ENCODE data around the gene CCIN.

- TF ChIP-seq ZNF749 (CRISPR knock-in tag; IDR thresholded peaks at IDR 0.05; ENCODE audit: borderline replicate concordance) (no peak), ZFP90 (CRISPR knock-in tag; IDR thresholded peaks at IDR 0.05; ENCODE audit: borderline replicate concordance) (no peak), RBM39 (IDR thresholded peaks at IDR 0.05; ENCODE audit: low read depth, low read length, poor library complexity, severe bottlenecking) (no peak), ZBTB20 (CRISPR knock-in tag; IDR thresholded peaks at IDR 0.05; ENCODE audit: borderline replicate concordance, low read depth) (no peak), ZNF556 (CRISPR knock-in tag; IDR thresholded peaks at IDR 0.05; ENCODE audit: borderline replicate concordance) (no peak), ZFP37 (CRISPR knock-in tag; IDR thresholded peaks at IDR 0.05; ENCODE audit: borderline replicate concordance) (no peak), KDM6A (CRISPR knock-in tag; IDR thresholded peaks at IDR 0.05; ENCODE audit: low read depth) (no peak), ATF1 (CRISPR knock-in tag; IDR thresholded peaks at IDR 0.05) (no peak)
- TF ChIP-seq, protein P1, sequence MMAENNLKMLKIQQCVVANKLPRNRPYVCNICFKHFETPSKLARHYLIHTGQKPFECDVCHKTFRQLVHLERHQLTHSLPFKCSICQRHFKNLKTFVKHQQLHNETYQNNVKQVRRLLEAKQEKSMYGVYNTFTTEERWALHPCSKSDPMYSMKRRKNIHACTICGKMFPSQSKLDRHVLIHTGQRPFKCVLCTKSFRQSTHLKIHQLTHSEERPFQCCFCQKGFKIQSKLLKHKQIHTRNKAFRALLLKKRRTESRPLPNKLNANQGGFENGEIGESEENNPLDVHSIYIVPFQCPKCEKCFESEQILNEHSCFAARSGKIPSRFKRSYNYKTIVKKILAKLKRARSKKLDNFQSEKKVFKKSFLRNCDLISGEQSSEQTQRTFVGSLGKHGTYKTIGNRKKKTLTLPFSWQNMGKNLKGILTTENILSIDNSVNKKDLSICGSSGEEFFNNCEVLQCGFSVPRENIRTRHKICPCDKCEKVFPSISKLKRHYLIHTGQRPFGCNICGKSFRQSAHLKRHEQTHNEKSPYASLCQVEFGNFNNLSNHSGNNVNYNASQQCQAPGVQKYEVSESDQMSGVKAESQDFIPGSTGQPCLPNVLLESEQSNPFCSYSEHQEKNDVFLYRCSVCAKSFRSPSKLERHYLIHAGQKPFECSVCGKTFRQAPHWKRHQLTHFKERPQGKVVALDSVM (CRISPR knock-in tag; IDR thresholded peaks at IDR 0.05) = no peak
- TF ChIP-seq, protein P2, sequence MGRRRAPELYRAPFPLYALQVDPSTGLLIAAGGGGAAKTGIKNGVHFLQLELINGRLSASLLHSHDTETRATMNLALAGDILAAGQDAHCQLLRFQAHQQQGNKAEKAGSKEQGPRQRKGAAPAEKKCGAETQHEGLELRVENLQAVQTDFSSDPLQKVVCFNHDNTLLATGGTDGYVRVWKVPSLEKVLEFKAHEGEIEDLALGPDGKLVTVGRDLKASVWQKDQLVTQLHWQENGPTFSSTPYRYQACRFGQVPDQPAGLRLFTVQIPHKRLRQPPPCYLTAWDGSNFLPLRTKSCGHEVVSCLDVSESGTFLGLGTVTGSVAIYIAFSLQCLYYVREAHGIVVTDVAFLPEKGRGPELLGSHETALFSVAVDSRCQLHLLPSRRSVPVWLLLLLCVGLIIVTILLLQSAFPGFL (CRISPR knock-in tag; IDR thresholded peaks at IDR 0.05) = no peak
- TF ChIP-seq, protein P3, sequence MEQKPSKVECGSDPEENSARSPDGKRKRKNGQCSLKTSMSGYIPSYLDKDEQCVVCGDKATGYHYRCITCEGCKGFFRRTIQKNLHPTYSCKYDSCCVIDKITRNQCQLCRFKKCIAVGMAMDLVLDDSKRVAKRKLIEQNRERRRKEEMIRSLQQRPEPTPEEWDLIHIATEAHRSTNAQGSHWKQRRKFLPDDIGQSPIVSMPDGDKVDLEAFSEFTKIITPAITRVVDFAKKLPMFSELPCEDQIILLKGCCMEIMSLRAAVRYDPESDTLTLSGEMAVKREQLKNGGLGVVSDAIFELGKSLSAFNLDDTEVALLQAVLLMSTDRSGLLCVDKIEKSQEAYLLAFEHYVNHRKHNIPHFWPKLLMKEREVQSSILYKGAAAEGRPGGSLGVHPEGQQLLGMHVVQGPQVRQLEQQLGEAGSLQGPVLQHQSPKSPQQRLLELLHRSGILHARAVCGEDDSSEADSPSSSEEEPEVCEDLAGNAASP (CRISPR knock-in tag; IDR thresholded peaks at IDR 0.05; ENCODE audit: borderline replicate concordance) = no peak
Observed at GRCh38 chr9:36164989-36165388, 4.2 kb upstream of the CCIN start.

All from HepG2 (cell line).